ENCODE measurements around the gene PDXK.
"Not testable (repeated sequence)": the region's sequence is repeated elsewhere in the genome, so short reads cannot be mapped to it uniquely, and the experiment has no call there.

GRCh38 chr21:43699492-43699777 is 19.5 kb upstream of the PDXK start:
- TF ChIP-seq MAX (IDR thresholded peaks at IDR 0.05; ENCODE audit: low read depth, low read length); BMI1 (IDR thresholded peaks at IDR 0.05; ENCODE audit: borderline replicate concordance); CTCF (IDR thresholded peaks at IDR 0.05 in 2 of 3, conservative IDR thresholded peaks at IDR 0.05 in 1 of 3; ENCODE audit: control insufficient read depth in 2 of 3, extremely low read depth in 1 of 3, insufficient read depth in 1 of 3, low read depth in 3 of 3, low read length in 3 of 3); MTA3 (IDR thresholded peaks at IDR 0.05; ENCODE audit: borderline replicate concordance, low read length); SKIL (IDR thresholded peaks at IDR 0.05; ENCODE audit: low read depth, poor library complexity, severe bottlenecking); ATF3 (IDR thresholded peaks at IDR 0.05; ENCODE audit: borderline replicate concordance, extremely low read depth, low read depth, low read length); TAF1 (IDR thresholded peaks at IDR 0.05; ENCODE audit: borderline replicate concordance, low read depth, low read length); GABPA (IDR thresholded peaks at IDR 0.05; ENCODE audit: low read depth); PAX5 (IDR thresholded peaks at IDR 0.05; ENCODE audit: borderline replicate concordance, low read depth, low read length); USF2 (IDR thresholded peaks at IDR 0.05; ENCODE audit: borderline replicate concordance, low read depth, low read length); NRF1 (conservative IDR thresholded peaks at IDR 0.05; ENCODE audit: low read depth, low read length); ZBTB40 (IDR thresholded peaks at IDR 0.05; ENCODE audit: borderline replicate concordance); POLR2A (IDR thresholded peaks at IDR 0.05; ENCODE audit: low read depth, low read length): not testable (repeated sequence)

All from GM12878 (cell line).